Measurements from ENCODE around the gene LMO1. TPM values are rescaled to one million over a fixed set of nuclear protein-coding genes. Genes with fewer than 3 reads are reported as not detected.
A peak's percentile ranks its signal among the peaks of the same experiment; 100 is the strongest.

Gene LMO1
- total and polyA plus RNA-seq, 4 donors = not detected

- peak in 1 of 2 donors; percentile 55 for DNase-seq
- 88 to 91% methylated on average over 11 of the region's 11 CpGs for WGBS, 2 donors
- no peaks in the 10 kb centered on the region for H3K9me3 ChIP-seq (ENCODE audit: control insufficient read depth, low read length)
- no peak overlapping the region for H3K4me3 ChIP-seq (ENCODE audit: low read length in 2 of 2)
- H3K36me3 ChIP-seq (ENCODE audit: control insufficient read depth in 1 of 2, insufficient read depth in 2 of 2, low read length in 1 of 2) = no peaks in the 10 kb centered on the region
- no peaks in the 10 kb centered on the region for H3K4me1 ChIP-seq (ENCODE audit: control insufficient read depth in 1 of 2, insufficient read depth in 2 of 2, low read length in 2 of 2)
- intact Hi-C loops (cut with DNase I) = no loop called here
- H3K27ac ChIP-seq (ENCODE audit: low read depth in 1 of 2, low read length in 2 of 2) = no peak overlapping the region
- H3K27me3 ChIP-seq (ENCODE audit: control insufficient read depth in 1 of 2, insufficient read depth in 2 of 2, low read length in 1 of 2) = no peaks in the 10 kb centered on the region
- ATAC-seq (ENCODE audit: low FRiP score) = no peak
These were observed 28.0 kb upstream of the LMO1 start for GRCh38 chr11:8291421-8292350.

GRCh38 chr11:8290081-8290810 is 26.6 kb upstream of the LMO1 start:
- H3K4me1 ChIP-seq (ENCODE audit: control insufficient read depth in 1 of 2, insufficient read depth in 2 of 2, low read length in 2 of 2) = no peaks in the 10 kb centered on the region
- no peaks in the 10 kb centered on the region for H3K36me3 ChIP-seq (ENCODE audit: control insufficient read depth in 1 of 2, insufficient read depth in 2 of 2, low read length in 1 of 2)
- intact Hi-C loops (cut with DNase I) = no loop called here
- no peaks in the 10 kb centered on the region for H3K9me3 ChIP-seq (ENCODE audit: control insufficient read depth, low read length)
- no peak overlapping the region for H3K27ac ChIP-seq (ENCODE audit: low read depth in 1 of 2, low read length in 2 of 2)
- no peak for ATAC-seq (ENCODE audit: low FRiP score)
- WGBS, 2 donors = 96 to 97% methylated on average over 8 of the region's 8 CpGs
- H3K4me3 ChIP-seq (ENCODE audit: low read length in 2 of 2) = no peak overlapping the region
- DNase-seq = peak in 1 of 2 donors; percentile 31
- H3K27me3 ChIP-seq (ENCODE audit: control insufficient read depth in 1 of 2, insufficient read depth in 2 of 2, low read length in 1 of 2) = no peaks in the 10 kb centered on the region

GRCh38 chr11:8289492-8289918 is 25.8 kb upstream of the LMO1 start:
- DNase-seq (peak in 1 of 2 donors; percentile 34), ATAC-seq (ENCODE audit: low FRiP score) (no peak)
- intact Hi-C loops (cut with DNase I) = no loop called here
- Histone ChIP-seq H3K9me3 (ENCODE audit: control insufficient read depth, low read length) (no peaks in the 10 kb centered on the region), H3K36me3 (ENCODE audit: control insufficient read depth in 1 of 2, insufficient read depth in 2 of 2, low read length in 1 of 2) (no peaks in the 10 kb centered on the region), H3K4me1 (ENCODE audit: control insufficient read depth in 1 of 2, insufficient read depth in 2 of 2, low read length in 2 of 2) (no peaks in the 10 kb centered on the region), H3K4me3 (ENCODE audit: low read length in 2 of 2) (no peak overlapping the region), H3K27ac (ENCODE audit: low read depth in 1 of 2, low read length in 2 of 2) (no peak overlapping the region), H3K27me3 (ENCODE audit: control insufficient read depth in 1 of 2, insufficient read depth in 2 of 2, low read length in 1 of 2) (no peaks in the 10 kb centered on the region)
- WGBS, 2 donors = 73 to 74% methylated on average over 3 of the region's 3 CpGs

GRCh38 chr11:8288824-8289491 is 25.3 kb upstream of the LMO1 start:
- H3K36me3 ChIP-seq (ENCODE audit: control insufficient read depth in 1 of 2, insufficient read depth in 2 of 2, low read length in 1 of 2) = no peaks in the 10 kb centered on the region
- ATAC-seq (ENCODE audit: low FRiP score) (no peak), DNase-seq (peak in 1 of 2 donors; percentile 61)
- intact Hi-C loops (cut with DNase I) = no loop called here
- H3K4me3 ChIP-seq (ENCODE audit: low read length in 2 of 2) = no peak overlapping the region
- H3K27ac ChIP-seq (ENCODE audit: low read depth in 1 of 2, low read length in 2 of 2) = no peak overlapping the region
- no peaks in the 10 kb centered on the region for H3K9me3 ChIP-seq (ENCODE audit: control insufficient read depth, low read length)
- WGBS, 2 donors = 89% methylated on average over 13 of the region's 13 CpGs
- no peaks in the 10 kb centered on the region for H3K4me1 ChIP-seq (ENCODE audit: control insufficient read depth in 1 of 2, insufficient read depth in 2 of 2, low read length in 2 of 2)
- H3K27me3 ChIP-seq (ENCODE audit: control insufficient read depth in 1 of 2, insufficient read depth in 2 of 2, low read length in 1 of 2) = no peaks in the 10 kb centered on the region

GRCh38 chr11:8288166-8288772 is 24.6 kb upstream of the LMO1 start:
- Histone ChIP-seq H3K9me3 (ENCODE audit: control insufficient read depth, low read length) (no peaks in the 10 kb centered on the region), H3K27me3 (ENCODE audit: control insufficient read depth in 1 of 2, insufficient read depth in 2 of 2, low read length in 1 of 2) (no peaks in the 10 kb centered on the region), H3K4me3 (ENCODE audit: low read length in 2 of 2) (no peak overlapping the region), H3K27ac (ENCODE audit: low read depth in 1 of 2, low read length in 2 of 2) (no peak overlapping the region), H3K36me3 (ENCODE audit: control insufficient read depth in 1 of 2, insufficient read depth in 2 of 2, low read length in 1 of 2) (no peaks in the 10 kb centered on the region), H3K4me1 (ENCODE audit: control insufficient read depth in 1 of 2, insufficient read depth in 2 of 2, low read length in 2 of 2) (no peaks in the 10 kb centered on the region)
- intact Hi-C loops (cut with DNase I) = no loop called here
- 56 to 63% methylated on average over 3 of the region's 3 CpGs for WGBS, 2 donors
- no peak for ATAC-seq (ENCODE audit: low FRiP score)
- no peak for DNase-seq

GRCh38 chr11:8287703-8288102 is 24.0 kb upstream of the LMO1 start:
- Histone ChIP-seq H3K36me3 (ENCODE audit: control insufficient read depth in 1 of 2, insufficient read depth in 2 of 2, low read length in 1 of 2) (no peaks in the 10 kb centered on the region), H3K4me3 (ENCODE audit: low read length in 2 of 2) (no peak overlapping the region), H3K4me1 (ENCODE audit: control insufficient read depth in 1 of 2, insufficient read depth in 2 of 2, low read length in 2 of 2) (no peaks in the 10 kb centered on the region), H3K9me3 (ENCODE audit: control insufficient read depth, low read length) (no peaks in the 10 kb centered on the region), H3K27ac (ENCODE audit: low read depth in 1 of 2, low read length in 2 of 2) (no peak overlapping the region), H3K27me3 (ENCODE audit: control insufficient read depth in 1 of 2, insufficient read depth in 2 of 2, low read length in 1 of 2) (no peaks in the 10 kb centered on the region)
- intact Hi-C loops (cut with DNase I) = no loop called here
- DNase-seq = peak in 1 of 2 donors; percentile 21
- no peak for ATAC-seq (ENCODE audit: low FRiP score)

GRCh38 chr11:8287297-8287696 is 23.6 kb upstream of the LMO1 start:
- Histone ChIP-seq H3K4me1 (ENCODE audit: control insufficient read depth in 1 of 2, insufficient read depth in 2 of 2, low read length in 2 of 2) (no peaks in the 10 kb centered on the region), H3K36me3 (ENCODE audit: control insufficient read depth in 1 of 2, insufficient read depth in 2 of 2, low read length in 1 of 2) (no peaks in the 10 kb centered on the region), H3K4me3 (ENCODE audit: low read length in 2 of 2) (no peak overlapping the region), H3K9me3 (ENCODE audit: control insufficient read depth, low read length) (no peaks in the 10 kb centered on the region), H3K27me3 (ENCODE audit: control insufficient read depth in 1 of 2, insufficient read depth in 2 of 2, low read length in 1 of 2) (no peaks in the 10 kb centered on the region), H3K27ac (ENCODE audit: low read depth in 1 of 2, low read length in 2 of 2) (no peak overlapping the region)
- 88 to 91% methylated on average over 5 of the region's 5 CpGs for WGBS, 2 donors
- DNase-seq = peak in 1 of 2 donors; percentile 19
- no peak for ATAC-seq (ENCODE audit: low FRiP score)
- intact Hi-C loops (cut with DNase I) = no loop called here

- Histone ChIP-seq H3K27me3 (ENCODE audit: control insufficient read depth in 1 of 2, insufficient read depth in 2 of 2, low read length in 1 of 2) (no peaks in the 10 kb centered on the region), H3K36me3 (ENCODE audit: control insufficient read depth in 1 of 2, insufficient read depth in 2 of 2, low read length in 1 of 2) (no peaks in the 10 kb centered on the region), H3K9me3 (ENCODE audit: control insufficient read depth, low read length) (no peaks in the 10 kb centered on the region), H3K27ac (ENCODE audit: low read depth in 1 of 2, low read length in 2 of 2) (no peak overlapping the region), H3K4me3 (ENCODE audit: low read length in 2 of 2) (no peak overlapping the region), H3K4me1 (ENCODE audit: control insufficient read depth in 1 of 2, insufficient read depth in 2 of 2, low read length in 2 of 2) (no peaks in the 10 kb centered on the region)
- DNase-seq (peak in 1 of 2 donors; percentile 23), ATAC-seq (ENCODE audit: low FRiP score) (no peak)
- 71 to 75% methylated on average over 2 of the region's 2 CpGs for WGBS, 2 donors
- intact Hi-C loops (cut with DNase I) = no loop called here
These were observed 23.2 kb upstream of the LMO1 start for GRCh38 chr11:8286886-8287285.
